SH-SY5Y (cell line): ENCODE results near the gene KCNJ14.

Experiments used
- GATA2 ChIP-seq: IDR thresholded peaks from 2 replicates; pipeline ENCODE4 v1.6.1; 2011; ENCODE audit warnings: mild to moderate bottlenecking, low read depth, low read length
- GATA3 ChIP-seq: IDR thresholded peaks from 2 replicates; pipeline ENCODE4 v1.6.1; 2011; ENCODE audit warnings: low read depth, mild to moderate bottlenecking, low read length, moderate library complexity

DNA sequence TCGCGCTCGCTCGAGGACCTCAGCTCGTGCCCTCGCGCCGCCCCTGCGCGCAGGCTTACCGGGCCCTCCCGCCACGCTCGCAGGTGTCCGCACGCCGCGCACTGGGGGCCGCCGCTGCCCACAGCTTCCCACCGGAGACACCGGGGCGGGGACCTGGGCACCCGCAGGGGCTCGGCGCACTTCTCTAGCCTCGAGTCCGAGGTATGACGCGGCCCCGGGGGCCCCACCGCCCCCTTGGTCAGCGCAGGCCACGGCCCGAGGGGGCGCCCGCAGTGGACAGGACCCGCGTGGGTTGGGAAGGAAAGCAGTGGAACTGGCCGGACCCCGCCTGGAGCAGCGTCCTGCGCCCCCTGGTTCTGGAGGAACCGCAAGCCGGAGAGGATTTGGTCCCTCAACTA lies 11.6 kb upstream of the KCNJ14 start:
- TF ChIP-seq GATA3 (no peak), GATA2 (no peak)
